Stimulated activated effector memory CD8-positive, alpha-beta T cell treated with anti-CD3 and anti-CD28 coated beads, Interleukin-12 subunit alpha, Interleukin-12 subunit beta, amount 100 ng/mL, for 72 hours (primary cell): ENCODE results near the gene ADAMTS14.

ENCODE experiments used
- ATAC-seq: fragments of 150-1000 bp; cut with Tn5 transposase; 2 replicates; pipeline ENCODE4 v1.10.0; 2021
- DNase-seq, 2 donors: peaks; one replicate each; pipeline ENCODE4 v3.0.0; 2021 to 2022; ENCODE audit warnings: low spot score in 2 of 2
- H3K27ac Mint-ChIP-seq: one replicate; pipeline ENCODE4 v1.8.0; 2022; ENCODE audit warnings: mild to moderate bottlenecking, mixed read lengths
- H3K36me3 Mint-ChIP-seq: one replicate; pipeline ENCODE4 v1.8.0; 2022; ENCODE audit warnings: mild to moderate bottlenecking, mixed read lengths
- H3K4me1 Mint-ChIP-seq: one replicate; pipeline ENCODE4 v1.8.0; 2022; ENCODE audit warnings: mixed read lengths
- H3K4me3 Mint-ChIP-seq: one replicate; pipeline ENCODE4 v1.8.0; 2022; ENCODE audit warnings: mild to moderate bottlenecking, mixed read lengths
- H3K9me3 Mint-ChIP-seq: one replicate; pipeline ENCODE4 v1.8.0; 2022; ENCODE audit warnings: mixed read lengths

The ADAMTS14 gene

GRCh38 chr10:70779511-70780369, 107.4 kb downstream of the ADAMTS14 start:
- no peak for DNase-seq
- Mint-ChIP-seq H3K4me3 (no peak overlapping the region), H3K4me1 (no peaks in the 10 kb centered on the region), H3K27ac (peak overlapping the region; percentile 62), H3K36me3 (no peaks in the 10 kb centered on the region), H3K9me3 (no peaks in the 10 kb centered on the region)
- ATAC-seq = no peak

DNA sequence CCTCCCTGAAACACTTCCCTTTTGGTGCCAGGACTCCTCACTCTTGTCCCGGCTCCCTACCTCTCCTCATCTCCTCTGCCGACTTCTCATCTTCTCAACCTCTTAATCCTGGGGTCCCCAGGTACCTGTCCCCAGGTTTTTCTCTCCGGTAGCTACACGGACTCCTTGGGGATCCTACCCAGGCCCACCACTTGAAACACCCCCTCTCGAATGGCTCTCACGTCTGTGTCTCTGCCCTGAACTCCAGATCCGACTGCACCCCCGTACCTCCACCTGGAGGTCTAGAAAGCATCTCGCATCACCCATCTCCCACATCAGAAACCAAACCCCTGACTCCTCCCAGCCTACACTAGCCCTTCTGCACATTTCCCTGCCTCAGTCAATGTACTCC, 108.1 kb downstream of the ADAMTS14 start:
- Mint-ChIP-seq H3K27ac (peak overlapping the region; percentile 62), H3K36me3 (no peaks in the 10 kb centered on the region)
- no peak for ATAC-seq

GRCh38 chr10:70780772-70781171, 108.5 kb downstream of the ADAMTS14 start:
- Mint-ChIP-seq H3K36me3 (no peaks in the 10 kb centered on the region), H3K4me3 (no peak overlapping the region), H3K4me1 (peaks cover 5% of the 10 kb centered on the region), H3K27ac (peak overlapping the region; percentile 62), H3K9me3 (no peaks in the 10 kb centered on the region)
- DNase-seq = no peak
- ATAC-seq = no peak

More for the DNA sequence above, 108.1 kb downstream of the ADAMTS14 start:
- Mint-ChIP-seq H3K4me1 (peaks cover 4% of the 10 kb centered on the region), H3K9me3 (no peaks in the 10 kb centered on the region), H3K4me3 (no peak overlapping the region)
- no peak for DNase-seq

DNA sequence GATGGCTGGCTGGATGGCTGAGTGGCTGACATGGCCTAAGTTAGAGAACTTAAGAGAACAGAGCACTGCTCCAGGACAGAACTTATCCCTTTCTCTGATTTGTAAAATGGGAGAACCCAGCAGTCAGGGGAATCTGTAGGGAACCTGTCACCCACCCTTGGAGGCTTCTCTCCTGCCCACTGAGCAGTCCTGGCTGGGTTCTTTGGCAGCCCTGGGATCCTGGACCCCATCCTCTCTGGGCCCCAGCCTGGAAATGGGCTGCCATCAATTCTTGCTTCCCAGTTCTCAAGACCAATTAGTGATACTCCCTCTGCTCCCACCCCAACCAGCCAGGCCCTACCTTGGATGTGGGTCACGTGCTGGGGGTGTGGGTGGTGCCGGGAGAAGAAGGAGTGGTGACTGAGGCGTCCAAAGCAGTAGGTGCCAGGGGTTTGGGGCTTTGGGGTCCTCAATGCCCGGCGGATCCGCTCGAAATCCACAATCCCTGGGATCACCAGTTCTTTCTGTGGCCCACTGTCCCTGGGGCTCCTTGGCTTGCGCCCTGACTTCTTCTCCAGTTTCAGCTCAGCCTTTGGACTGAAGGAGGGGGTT, 109.2 kb downstream of the ADAMTS14 start:
- no peak overlapping the region for H3K4me3 Mint-ChIP-seq
- ATAC-seq (no peak), DNase-seq (no peak)
- no peaks in the 10 kb centered on the region for H3K36me3 Mint-ChIP-seq
- H3K9me3 Mint-ChIP-seq = no peaks in the 10 kb centered on the region
- no peak overlapping the region for H3K27ac Mint-ChIP-seq
- H3K4me1 Mint-ChIP-seq = peaks cover 6% of the 10 kb centered on the region

- Mint-ChIP-seq H3K36me3 (no peaks in the 10 kb centered on the region), H3K27ac (no peak overlapping the region), H3K4me3 (no peak overlapping the region), H3K4me1 (peaks cover 13% of the 10 kb centered on the region), H3K9me3 (no peaks in the 10 kb centered on the region)
- ATAC-seq (no peak), DNase-seq (no peak)
These were observed 109.9 kb downstream of the ADAMTS14 start for GRCh38 chr10:70782086-70782745.

DNA sequence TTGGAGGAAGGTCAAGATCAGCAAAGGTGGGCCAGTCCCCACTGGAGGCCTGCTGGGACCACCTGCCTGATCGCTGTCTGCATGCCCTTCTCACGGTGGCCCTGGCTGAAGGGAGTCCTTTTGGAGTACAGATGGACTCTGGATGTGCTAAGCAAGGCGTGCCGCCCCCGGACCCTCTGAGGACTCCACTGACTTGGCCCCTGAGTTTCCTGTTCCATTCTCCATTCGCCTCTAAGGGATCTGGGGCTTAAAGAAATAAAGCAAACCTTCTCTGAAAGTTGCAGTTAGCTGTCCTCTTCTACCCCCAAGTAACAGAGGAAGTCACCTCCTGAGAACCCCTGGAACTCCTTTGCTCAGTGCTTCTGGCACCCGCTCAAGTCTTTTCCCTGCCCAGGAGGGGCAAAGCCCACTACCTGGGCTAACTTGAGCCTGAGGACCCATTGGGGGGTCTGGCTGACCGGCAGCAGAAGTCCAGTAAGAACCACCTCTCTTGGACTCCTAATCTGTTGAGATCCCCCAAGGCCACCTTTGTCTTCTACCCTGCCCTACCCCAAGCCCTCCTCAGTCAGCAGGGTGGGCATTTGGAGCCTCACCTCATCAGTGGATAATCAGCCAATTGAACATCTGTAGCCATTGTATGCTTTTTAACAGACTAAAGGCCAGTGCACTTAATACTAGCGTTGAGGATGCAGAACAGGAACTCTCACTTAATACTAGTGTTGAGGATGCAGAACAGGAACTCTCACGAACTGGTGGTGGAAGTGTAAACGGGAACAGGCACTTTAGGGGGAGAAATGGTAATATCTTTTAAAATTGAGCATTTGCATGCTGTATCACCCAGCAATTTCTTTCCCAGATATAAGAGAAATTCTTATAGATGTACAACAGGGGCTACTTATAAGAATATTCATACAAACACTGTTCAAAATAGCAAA, 110.7 kb downstream of the ADAMTS14 start:
- no peaks in the 10 kb centered on the region for H3K36me3 Mint-ChIP-seq

DNA sequence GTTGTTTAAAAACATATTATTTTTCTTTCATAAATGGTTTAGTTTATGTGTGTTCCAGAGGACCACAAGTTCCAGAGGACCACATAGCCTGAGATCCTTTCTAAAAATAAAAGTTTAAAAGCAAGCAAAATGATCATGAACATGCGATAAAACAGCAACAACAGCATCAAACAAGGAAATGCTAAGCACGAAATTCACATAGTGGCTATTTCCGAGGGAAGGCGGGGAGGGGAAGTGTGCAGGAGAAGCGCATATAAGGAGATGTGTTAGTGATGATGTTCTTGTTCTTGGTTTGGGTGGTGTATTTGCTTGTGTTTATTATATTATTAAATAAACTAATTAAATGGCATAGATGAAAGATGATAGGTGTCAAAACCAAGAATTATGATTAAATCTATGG, 111.7 kb downstream of the ADAMTS14 start:
- DNase-seq (no peak), ATAC-seq (no peak)
- H3K27ac Mint-ChIP-seq = no peak overlapping the region
- no peaks in the 10 kb centered on the region for H3K36me3 Mint-ChIP-seq
- no peak overlapping the region for H3K4me3 Mint-ChIP-seq
- H3K9me3 Mint-ChIP-seq = no peaks in the 10 kb centered on the region
- peaks cover 15% of the 10 kb centered on the region for H3K4me1 Mint-ChIP-seq

More for the DNA sequence above, 110.7 kb downstream of the ADAMTS14 start:
- H3K27ac Mint-ChIP-seq = no peak overlapping the region
- ATAC-seq (no peak), DNase-seq (no peak)
- no peaks in the 10 kb centered on the region for H3K9me3 Mint-ChIP-seq
- no peak overlapping the region for H3K4me3 Mint-ChIP-seq
- H3K4me1 Mint-ChIP-seq = peaks cover 15% of the 10 kb centered on the region

GRCh38 chr10:70784471-70784870, 112.2 kb downstream of the ADAMTS14 start:
- H3K9me3 Mint-ChIP-seq = no peaks in the 10 kb centered on the region
- H3K4me1 Mint-ChIP-seq = peaks cover 15% of the 10 kb centered on the region
- no peak for ATAC-seq
- no peaks in the 10 kb centered on the region for H3K36me3 Mint-ChIP-seq
- H3K27ac Mint-ChIP-seq = no peak overlapping the region
- no peak for DNase-seq
- H3K4me3 Mint-ChIP-seq = no peak overlapping the region

DNA sequence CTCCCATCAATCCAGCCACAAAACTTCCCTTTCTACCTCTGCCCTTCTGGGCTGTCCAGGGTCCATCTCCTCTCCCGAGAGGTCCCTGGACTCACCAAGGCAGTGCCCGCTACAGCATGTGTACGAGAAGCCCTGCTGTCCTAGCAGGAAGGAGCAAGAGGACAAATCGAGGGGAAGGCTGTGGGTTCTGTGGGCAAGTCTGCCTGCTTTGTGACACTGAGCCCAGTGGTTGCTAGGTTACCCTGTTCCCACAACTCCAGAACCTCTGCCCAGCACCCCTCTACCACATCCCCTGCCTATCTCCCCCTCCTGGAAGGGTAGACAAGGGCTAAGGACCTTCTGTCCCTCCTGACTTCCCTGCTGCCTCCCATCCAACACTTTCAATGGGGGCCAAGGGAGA, 112.9 kb downstream of the ADAMTS14 start, which contains the start of gene TBATA:
TSS of gene TBATA (minus strand) at position 188 of the 400 bp plus-strand sequence. CDS start 1,998 bp downstream, outside the sequence.
- Mint-ChIP-seq H3K4me1 (peaks cover 15% of the 10 kb centered on the region), H3K9me3 (no peaks in the 10 kb centered on the region), H3K4me3 (no peak within 1 kb of the TSS), H3K27ac (no peak within 1 kb of the TSS), H3K36me3 (no peaks in the 10 kb centered on the region)
- peak; percentile 17 for ATAC-seq
- no peak for DNase-seq

GRCh38 chr10:70786799-70787415, 114.6 kb downstream of the ADAMTS14 start:
- DNase-seq = no peak
- peak; percentile 95 for ATAC-seq
- no peaks in the 10 kb centered on the region for H3K36me3 Mint-ChIP-seq
- H3K27ac Mint-ChIP-seq = no peak overlapping the region
- H3K9me3 Mint-ChIP-seq = no peaks in the 10 kb centered on the region
- H3K4me1 Mint-ChIP-seq = peaks cover 15% of the 10 kb centered on the region
- no peak overlapping the region for H3K4me3 Mint-ChIP-seq

DNA sequence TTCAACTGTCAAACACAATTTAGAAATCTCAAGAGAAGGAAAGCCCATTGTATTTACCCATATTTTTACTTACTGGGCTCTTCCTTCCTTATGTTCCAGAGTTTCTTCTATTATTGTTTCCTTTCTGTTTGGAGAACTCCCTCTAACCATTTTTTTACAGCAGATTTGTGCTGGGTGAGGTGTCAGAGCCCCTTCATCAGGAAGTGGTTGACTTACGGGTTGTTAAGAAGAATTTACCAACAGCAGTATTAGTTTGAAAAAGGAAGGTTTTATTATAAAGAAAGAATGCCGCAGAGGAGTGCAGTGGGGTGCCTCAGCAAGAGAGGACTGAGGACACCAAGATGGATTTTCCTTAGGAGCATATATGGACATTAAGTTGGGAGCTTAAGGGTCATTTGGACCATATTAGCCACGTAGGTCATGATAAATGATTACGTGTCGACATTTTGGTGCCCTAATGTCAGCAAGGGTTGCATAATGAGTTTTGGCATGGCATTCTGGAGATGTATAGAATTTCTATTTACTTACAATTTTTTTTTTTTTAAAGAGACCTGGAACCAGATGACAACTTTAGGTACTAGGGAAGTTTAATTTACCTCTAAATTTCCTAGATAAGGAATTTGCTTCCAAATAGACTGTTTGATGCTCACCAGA, 119.2 kb downstream of the ADAMTS14 start:
- DNase-seq (no peak), ATAC-seq (no peak)
- H3K36me3 Mint-ChIP-seq = no peaks in the 10 kb centered on the region
- peaks cover under 1% of the 10 kb centered on the region for H3K9me3 Mint-ChIP-seq
- H3K4me1 Mint-ChIP-seq = peaks cover 9% of the 10 kb centered on the region
- no peak overlapping the region for H3K4me3 Mint-ChIP-seq
- H3K27ac Mint-ChIP-seq = no peak overlapping the region

GRCh38 chr10:70795613-70796012, 123.3 kb downstream of the ADAMTS14 start:
- H3K27ac Mint-ChIP-seq = no peak overlapping the region
- no peaks in the 10 kb centered on the region for H3K36me3 Mint-ChIP-seq
- no peak for DNase-seq
- H3K4me1 Mint-ChIP-seq = no peaks in the 10 kb centered on the region
- H3K9me3 Mint-ChIP-seq = peaks cover 3% of the 10 kb centered on the region
- ATAC-seq = no peak
- H3K4me3 Mint-ChIP-seq = no peak overlapping the region

DNA sequence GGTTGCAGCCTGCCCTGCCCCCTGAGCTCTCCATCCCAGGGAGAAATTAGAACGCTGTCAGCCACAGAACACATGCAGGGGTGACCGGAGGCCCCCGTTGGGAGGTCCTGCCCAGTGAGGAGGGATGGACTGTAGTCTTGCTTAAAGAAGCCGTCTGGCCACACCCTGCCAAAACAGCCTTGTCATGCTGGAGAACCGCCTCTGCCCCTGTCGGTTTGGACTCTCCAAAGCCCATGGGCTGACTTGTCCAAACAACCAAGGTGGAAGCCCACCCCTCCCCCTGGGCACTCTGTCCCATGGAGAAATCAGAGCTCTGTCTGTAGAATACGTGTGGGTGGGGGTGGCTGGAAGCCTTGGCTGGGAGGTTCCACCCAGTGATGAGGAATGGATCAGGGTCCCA, 125.5 kb downstream of the ADAMTS14 start:
- DNase-seq = peak in 1 of 2 donors; percentile 44
- H3K36me3 Mint-ChIP-seq = no peaks in the 10 kb centered on the region
- no peak for ATAC-seq
- no peak overlapping the region for H3K27ac Mint-ChIP-seq
- no peaks in the 10 kb centered on the region for H3K4me1 Mint-ChIP-seq
- H3K4me3 Mint-ChIP-seq = no peak overlapping the region
- peaks cover 3% of the 10 kb centered on the region for H3K9me3 Mint-ChIP-seq

- no peak overlapping the region for H3K4me3 Mint-ChIP-seq
- H3K27ac Mint-ChIP-seq = no peak overlapping the region
- peaks cover 3% of the 10 kb centered on the region for H3K9me3 Mint-ChIP-seq
- no peak for ATAC-seq
- H3K4me1 Mint-ChIP-seq = no peaks in the 10 kb centered on the region
- DNase-seq = no peak
- no peaks in the 10 kb centered on the region for H3K36me3 Mint-ChIP-seq
These were observed 126.8 kb downstream of the ADAMTS14 start for GRCh38 chr10:70799124-70799523.
